GM18508 (cell line): Measurements from ENCODE around the gene PPY.
"Not testable (repeated sequence)": the region's sequence is repeated elsewhere in the genome, so short reads cannot be mapped to it uniquely, and the experiment has no call there.

ENCODE experiments used
- ATAC-seq: cut with Tn5 transposase; IDR thresholded peaks from one replicate; pipeline ENCODE4 v1.9.1; 2021; ENCODE audit warnings: moderate number of reproducible peaks; ENCODE audit not compliant: insufficient read depth, unreplicated experiment

PPY gene

GRCh38 chr17:43907998-43908721, 34.1 kb downstream of the PPY start:
- ATAC-seq = no peak

GRCh38 chr17:43907425-43907981, 34.8 kb downstream of the PPY start, which contains the start of gene MPP2:
Gene MPP2, minus strand, starts transcription at chr17:43907536. Its CDS starts 3,076 bp downstream, at chr17:43904460.
- ATAC-seq = no peak

- no peak for ATAC-seq
Measured at GRCh38 chr17:43906951-43907424, 35.3 kb downstream of the PPY start.

- no peak for ATAC-seq
Measured at GRCh38 chr17:43905985-43906852, 36.1 kb downstream of the PPY start.

- no peak for ATAC-seq
Measured at GRCh38 chr17:43905400-43905984, 36.8 kb downstream of the PPY start.

- no peak for ATAC-seq
Measured at GRCh38 chr17:43901861-43902589, 40.3 kb downstream of the PPY start.

GRCh38 chr17:43900858-43901754, 41.2 kb downstream of the PPY start:
- ATAC-seq = no peak

- ATAC-seq = no peak
Measured at GRCh38 chr17:43900183-43900857, 42.0 kb downstream of the PPY start.

GRCh38 chr17:43898446-43898845, 43.8 kb downstream of the PPY start:
- no peak for ATAC-seq

GRCh38 chr17:43897831-43898230, 44.4 kb downstream of the PPY start:
- ATAC-seq = no peak

GRCh38 chr17:43894494-43894893, 47.8 kb downstream of the PPY start:
- not testable (repeated sequence) for ATAC-seq

- no peak for ATAC-seq
Measured at GRCh38 chr17:43892647-43892952, 49.7 kb downstream of the PPY start.

GRCh38 chr17:43891851-43892646, 50.2 kb downstream of the PPY start:
- ATAC-seq = no peak
